Thyroid gland (tissue), 4 donors: ENCODE measurements around the gene ZGPAT.

Experiments used
- POLR2A ChIP-seq, 2 donors: fragments of 450-650 bp; IDR thresholded peaks; one replicate each; pipeline ENCODE4 v1.6.1; 2017; ENCODE audit warnings: antibody characterized with exemption in 2 of 2, mild to moderate bottlenecking in 2 of 2, moderate library complexity in 1 of 2
- TF ChIP-seq, protein P1 (sequence below), 6 experiments: fragments of 200-600 bp in 3 of 6; fragments of 450-650 bp in 3 of 6; sonication (generic) in 3 of 6; IDR thresholded peaks; one replicate each; pipeline ENCODE4 v1.5.1; 2016 to 2019; ENCODE audit warnings: antibody characterized with exemption in 6 of 6, mild to moderate bottlenecking in 2 of 6, inconsistent platforms in 1 of 6, moderate library complexity in 1 of 6

DNA sequence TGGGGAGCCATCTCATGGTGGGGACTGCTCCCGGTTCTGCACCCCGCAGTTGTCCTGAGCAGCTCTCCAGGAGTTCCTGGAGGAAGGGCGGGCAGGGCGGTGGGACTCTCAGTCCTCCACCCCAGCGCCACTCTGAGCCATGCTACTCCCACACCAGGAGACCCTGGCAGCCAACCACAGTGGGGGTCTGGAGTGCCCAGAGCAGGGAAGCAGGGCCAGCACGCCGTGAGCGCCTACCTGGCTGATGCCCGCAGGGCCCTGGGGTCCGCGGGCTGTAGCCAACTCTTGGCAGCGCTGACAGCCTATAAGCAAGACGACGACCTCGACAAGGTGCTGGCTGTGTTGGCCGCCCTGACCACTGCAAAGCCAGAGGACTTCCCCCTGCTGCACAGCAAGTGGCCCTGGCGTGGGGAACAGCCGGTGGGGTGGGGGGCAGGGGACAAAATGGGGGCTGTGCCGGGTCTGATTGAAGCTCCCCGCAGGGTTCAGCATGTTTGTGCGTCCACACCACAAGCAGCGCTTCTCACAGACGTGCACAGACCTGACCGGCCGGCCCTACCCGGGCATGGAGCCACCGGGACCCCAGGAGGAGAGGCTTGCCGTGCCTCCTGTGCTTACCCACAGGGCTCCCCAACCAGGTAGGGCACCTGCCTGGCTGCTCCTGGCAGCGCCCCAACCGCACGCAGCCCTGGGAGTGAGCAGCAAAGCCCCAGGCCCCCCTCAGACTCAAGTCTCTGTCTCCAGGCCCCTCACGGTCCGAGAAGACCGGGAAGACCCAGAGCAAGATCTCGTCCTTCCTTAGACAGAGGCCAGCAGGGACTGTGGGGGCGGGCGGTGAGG lies 13.0 kb upstream of the ZGPAT start:
- TF ChIP-seq, protein P1, sequence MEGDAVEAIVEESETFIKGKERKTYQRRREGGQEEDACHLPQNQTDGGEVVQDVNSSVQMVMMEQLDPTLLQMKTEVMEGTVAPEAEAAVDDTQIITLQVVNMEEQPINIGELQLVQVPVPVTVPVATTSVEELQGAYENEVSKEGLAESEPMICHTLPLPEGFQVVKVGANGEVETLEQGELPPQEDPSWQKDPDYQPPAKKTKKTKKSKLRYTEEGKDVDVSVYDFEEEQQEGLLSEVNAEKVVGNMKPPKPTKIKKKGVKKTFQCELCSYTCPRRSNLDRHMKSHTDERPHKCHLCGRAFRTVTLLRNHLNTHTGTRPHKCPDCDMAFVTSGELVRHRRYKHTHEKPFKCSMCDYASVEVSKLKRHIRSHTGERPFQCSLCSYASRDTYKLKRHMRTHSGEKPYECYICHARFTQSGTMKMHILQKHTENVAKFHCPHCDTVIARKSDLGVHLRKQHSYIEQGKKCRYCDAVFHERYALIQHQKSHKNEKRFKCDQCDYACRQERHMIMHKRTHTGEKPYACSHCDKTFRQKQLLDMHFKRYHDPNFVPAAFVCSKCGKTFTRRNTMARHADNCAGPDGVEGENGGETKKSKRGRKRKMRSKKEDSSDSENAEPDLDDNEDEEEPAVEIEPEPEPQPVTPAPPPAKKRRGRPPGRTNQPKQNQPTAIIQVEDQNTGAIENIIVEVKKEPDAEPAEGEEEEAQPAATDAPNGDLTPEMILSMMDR (IDR thresholded peaks at IDR 0.05): no peak
- TF ChIP-seq POLR2A (IDR thresholded peaks at IDR 0.05): no peak
